IMR-90 (cell line): ENCODE measurements around the gene KCNJ1. TPM values are rescaled to one million over a fixed set of nuclear protein-coding genes. Genes with fewer than 3 reads are reported as not detected.

Experiments used
- ATAC-seq: fragments of 200-7000 bp; cut with Tn5 transposase; 2 replicates; pipeline ENCODE4 v1.9.1; 2020; ENCODE audit warnings: low read depth, mild to moderate bottlenecking, moderate library complexity
- BruUV-seq: library from RNA; stranded (reverse); fragments of 400-500 nt; replicated peaks from 2 replicates; lab custom pipeline; 2021; lab: Mats Ljungman, UMichigan
- CTCF ChIA-PET: fragments of 300-600 bp; formaldehyde crosslinking; extraction: SDS; loops from one replicate; lab custom pipeline; 2021; ENCODE audit warnings: antibody characterized with exemption; lab: Yijun Ruan, JAX
- POLR2A ChIA-PET: fragments of 300-600 bp; sonication (Branson Sonifier 250); formaldehyde crosslinking; loops from one replicate; lab custom pipeline; 2022; ENCODE audit warnings: antibody characterized with exemption; ENCODE audit not compliant: unreplicated experiment; lab: Charles Lee
- DNase-seq: peaks from one replicate; pipeline ENCODE4 v3.0.0; 2013
- H2AFZ ChIP-seq: replicated peaks from 2 replicates; pipeline ENCODE3; 2013; ENCODE audit warnings: low read length, mild to moderate bottlenecking; ENCODE audit not compliant: poor library complexity
- H2AK5ac ChIP-seq: 2 replicates; pipeline ENCODE4 v1.6.1; 2013; ENCODE audit warnings: low read depth, low read length, inconsistent platforms
- H2AK9ac ChIP-seq: replicated peaks from 2 replicates; pipeline ENCODE3; 2013; ENCODE audit warnings: mild to moderate bottlenecking, low read depth, low read length, moderate library complexity; ENCODE audit not compliant: poor library complexity
- H2BK120ac ChIP-seq: 2 replicates; pipeline ENCODE4 v1.6.1; 2013; ENCODE audit warnings: low read depth, low read length, inconsistent platforms
- H2BK15ac ChIP-seq: 3 replicates; pipeline ENCODE4 v1.6.1; 2013; ENCODE audit warnings: low read depth, low read length, inconsistent platforms
- H2BK20ac ChIP-seq: 2 replicates; pipeline ENCODE4 v1.6.1; 2013; ENCODE audit warnings: low read depth, mild to moderate bottlenecking, inconsistent platforms, low read length, moderate library complexity
- H2BK5ac ChIP-seq: 2 replicates; pipeline ENCODE4 v1.6.1; 2013; ENCODE audit warnings: mild to moderate bottlenecking, low read depth, low read length, inconsistent platforms; ENCODE audit not compliant: poor library complexity, severe bottlenecking
- H3K14ac ChIP-seq: replicated peaks from 2 replicates; pipeline ENCODE4 v1.6.1; 2013; ENCODE audit warnings: low read depth, low read length, inconsistent platforms
- H3K18ac ChIP-seq: 2 replicates; pipeline ENCODE4 v1.6.1; 2013; ENCODE audit warnings: low read depth, low read length, control low read depth
- H3K23ac ChIP-seq: 2 replicates; pipeline ENCODE4 v1.6.1; 2013; ENCODE audit warnings: low read depth, low read length, inconsistent platforms
- H3K27ac ChIP-seq: 2 replicates; pipeline ENCODE4 v1.5.1; 2013; ENCODE audit warnings: mild to moderate bottlenecking, control low read depth, low read length; ENCODE audit not compliant: insufficient read depth
- H3K27me3 ChIP-seq: 2 replicates; pipeline ENCODE4 v1.6.1; 2013; ENCODE audit warnings: low read length; ENCODE audit not compliant: control insufficient read depth, insufficient read depth
- H3K36me3 ChIP-seq: 2 replicates; pipeline ENCODE4 v1.6.1; 2013; ENCODE audit warnings: low read length, mixed read lengths; ENCODE audit not compliant: control insufficient read depth, insufficient read depth
- H3K4ac ChIP-seq: 2 replicates; pipeline ENCODE4 v1.6.1; 2013; ENCODE audit warnings: low read depth, low read length, inconsistent platforms
- H3K4me1 ChIP-seq: 2 replicates; pipeline ENCODE4 v1.6.1; 2013; ENCODE audit warnings: low read length, mixed read lengths; ENCODE audit not compliant: control insufficient read depth, insufficient read depth
- H3K4me2 ChIP-seq: 2 replicates; pipeline ENCODE4 v1.6.1; 2013; ENCODE audit warnings: low read depth, mild to moderate bottlenecking, control low read depth, low read length, moderate library complexity
- H3K4me3 ChIP-seq: 2 replicates; pipeline ENCODE4 v1.5.1; 2013; ENCODE audit warnings: low read depth, mild to moderate bottlenecking, control low read depth, low read length, moderate library complexity; ENCODE audit not compliant: insufficient read depth
- H3K56ac ChIP-seq: 2 replicates; pipeline ENCODE4 v1.6.1; 2013; ENCODE audit warnings: low read length, inconsistent platforms; ENCODE audit not compliant: insufficient read depth; ENCODE audit errors: extremely low read depth
- H3K79me1 ChIP-seq, 2 experiments: 2 replicates each; pipeline ENCODE4 v1.6.1; 2013; ENCODE audit warnings: low read length in 2 of 2, inconsistent platforms in 1 of 2, low read depth in 1 of 2
- H3K9ac ChIP-seq: 2 replicates; pipeline ENCODE4 v1.6.1; 2013; ENCODE audit warnings: low read depth, low read length, control low read depth
- H3K9me1 ChIP-seq: 2 replicates; pipeline ENCODE4 v1.6.1; 2013; ENCODE audit warnings: low read length, inconsistent platforms; ENCODE audit not compliant: insufficient read depth
- H3K9me3 ChIP-seq: 2 replicates; pipeline ENCODE4 v1.6.1; 2013; ENCODE audit warnings: low read length; ENCODE audit not compliant: control insufficient read depth, insufficient read depth
- H4K20me1 ChIP-seq: 2 replicates; pipeline ENCODE4 v1.6.1; 2013; ENCODE audit warnings: low read length, inconsistent platforms; ENCODE audit not compliant: insufficient read depth
- H4K5ac ChIP-seq: 2 replicates; pipeline ENCODE4 v1.6.1; 2013; ENCODE audit warnings: mild to moderate bottlenecking, low read depth, low read length, control low read depth
- H4K8ac ChIP-seq, 2 experiments: 2 replicates each; pipeline ENCODE4 v1.6.1; 2013; ENCODE audit warnings: low read depth in 2 of 2, low read length in 2 of 2, control low read depth in 1 of 2, inconsistent platforms in 1 of 2
- H4K91ac ChIP-seq: 2 replicates; pipeline ENCODE4 v1.6.1; 2013; ENCODE audit warnings: low read depth, low read length, inconsistent platforms; ENCODE audit not compliant: insufficient read depth
- CEBPB ChIP-seq: IDR thresholded peaks from 2 replicates; pipeline ENCODE4 v1.6.1; 2012; ENCODE audit warnings: low read depth, low read length, improper control_type of control experiment
- CTCF ChIP-seq: conservative IDR thresholded peaks from 2 replicates; pipeline ENCODE4 v1.5.1; 2012; ENCODE audit warnings: mild to moderate bottlenecking, low read depth, low read length, improper control_type of control experiment
- ELK1 ChIP-seq: fragments of 150-350 bp; IDR thresholded peaks from 2 replicates; pipeline ENCODE4 v1.6.1; 2016; ENCODE audit warnings: low read depth, mild to moderate bottlenecking, low read length, moderate library complexity, borderline replicate concordance
- FOS ChIP-seq: fragments of 150-350 bp; IDR thresholded peaks from 2 replicates; pipeline ENCODE4 v1.6.1; 2016; ENCODE audit warnings: low read depth, low read length
- NFE2L2 ChIP-seq: fragments of 150-350 bp; IDR thresholded peaks from 2 replicates; pipeline ENCODE4 v1.6.1; 2016; ENCODE audit warnings: low read depth, mild to moderate bottlenecking, low read length
- POLR2A ChIP-seq: IDR thresholded peaks from 2 replicates; pipeline ENCODE4 v1.6.1; 2012; ENCODE audit warnings: mild to moderate bottlenecking, low read depth, low read length
- RAD21 ChIP-seq: IDR thresholded peaks from 2 replicates; pipeline ENCODE4 v1.6.1; 2012; ENCODE audit warnings: low read length, improper control_type of control experiment
- RCOR1 ChIP-seq: IDR thresholded peaks from 2 replicates; pipeline ENCODE4 v1.6.1; 2012; ENCODE audit warnings: mild to moderate bottlenecking, low read length, improper control_type of control experiment; ENCODE audit not compliant: insufficient replicate concordance
- RFX5 ChIP-seq: IDR thresholded peaks from 2 replicates; pipeline ENCODE4 v1.8.0; 2012; ENCODE audit warnings: low read depth, mild to moderate bottlenecking, low read length, moderate library complexity
- WGBS, 2 experiments: methylation state at CpG; one replicate each; pipeline versions ENCODE4 v1.1.5 to v1.1.7; 2013; ENCODE audit warnings: missing lambda C conversion rate in 2 of 2; ENCODE audit not compliant: insufficient read length in 1 of 2; ENCODE audit errors: extremely low coverage in 2 of 2; 5-methylcytosine and 5-hydroxymethylcytosine counted together
- dilution Hi-C: fragments of 300-500 bp; cut with HindIII; formaldehyde crosslinking; loops from one replicate; pipeline ENCODE4 v1.14.3; 2018; ENCODE audit warnings: low sequenced_read_pairs; ENCODE audit not compliant: unreplicated experiment
- in situ Hi-C: fragments of 300-500 bp; cut with MboI; formaldehyde crosslinking; loops from 3 replicates; pipeline ENCODE4 v1.14.3; 2019; ENCODE audit warnings: low sequenced_read_pairs, inconsistent platforms, mixed read lengths
- intact Hi-C: fragments of 100-400 bp; cut with micrococcal nuclease; formaldehyde crosslinking; loops from 2 replicates; pipeline ENCODE4 v1.10.0; 2022
- polyA plus RNA-seq, 3 experiments: library from polyadenylated mRNA; depleted of rRNA; stranded (reverse); fragments of >200 nt; gene quantifications; 2 replicates each; pipeline ENCODE4 v1.2.3, GENCODE V29; 2012; ENCODE audit warnings: low replicate concordance in 1 of 3
- total RNA-seq: library from RNA; depleted of rRNA; stranded (reverse); fragments of >200 nt; gene quantifications from 2 replicates; pipeline ENCODE4 v1.2.3, GENCODE V29; 2012

Gene KCNJ1
- total and polyA plus RNA-seq, 2 of the 4 experiments (the other 2 are of a cell fraction), result not detected

GRCh38 chr11:128813729-128814128 lies 53.4 kb downstream of the KCNJ1 start:
- H2AK5ac ChIP-seq, result no peak overlapping the region
- H4K20me1 ChIP-seq, result no peaks in the 10 kb centered on the region
- no peaks in the 10 kb centered on the region for H3K27me3 ChIP-seq
- H3K36me3 ChIP-seq, result peaks cover 12% of the 10 kb centered on the region
- no peak overlapping the region for H3K4ac ChIP-seq
- WGBS, 2 experiments, result 87% methylated on average over 3 of the region's 4 CpGs; no CpG with 5 or more reads in 1 of the 2 experiments
- in situ Hi-C loops (no loop called here), intact Hi-C loops (no loop called here), dilution Hi-C loops (no loop called here)
- CTCF ChIA-PET, result no interaction called here
- no peak for TF ChIP-seq CTCF
- TF ChIP-seq FOS, result no peak
- no peak for TF ChIP-seq POLR2A
- TF ChIP-seq NFE2L2, result no peak
- no peak for TF ChIP-seq RCOR1
- TF ChIP-seq CEBPB, result no peak
- no peak for TF ChIP-seq RAD21
- TF ChIP-seq ELK1, result no peak
- TF ChIP-seq RFX5, result no peak
- H3K27ac ChIP-seq, result no peak overlapping the region
- H4K91ac ChIP-seq, result no peak overlapping the region
- H2BK120ac ChIP-seq, result no peak overlapping the region
- no peak overlapping the region for H3K9ac ChIP-seq
- peaks cover 7% of the 10 kb centered on the region for H3K4me1 ChIP-seq
- H3K9me3 ChIP-seq, result no peaks in the 10 kb centered on the region
- no TSS peak for BruUV-seq
- H3K56ac ChIP-seq, result no peak overlapping the region
- H2AFZ ChIP-seq, result no peak overlapping the region
- DNase-seq (no peak), ATAC-seq (no peak)
- no peak overlapping the region for H4K8ac ChIP-seq
- H3K14ac ChIP-seq, result no peak overlapping the region
- H2BK15ac ChIP-seq, result no peak overlapping the region
- H3K4me2 ChIP-seq, result no peak overlapping the region
- POLR2A ChIA-PET, result no interaction called here
- H2BK5ac ChIP-seq, result no peak overlapping the region
- H3K79me1 ChIP-seq, result 0 out of 4 replicates have a peak, but pooled peaks cover 0 to 8% of the 10 kb centered on the region in 2 experiments
- H2AK9ac ChIP-seq, result no peak overlapping the region
- no peak overlapping the region for H4K5ac ChIP-seq
- H3K18ac ChIP-seq, result no peak overlapping the region
- H3K23ac ChIP-seq, result no peak overlapping the region
- H3K4me3 ChIP-seq, result no peak overlapping the region
- H2BK20ac ChIP-seq, result no peak overlapping the region
- H3K9me1 ChIP-seq, result peaks cover 7% of the 10 kb centered on the region
